Measurements from ENCODE around the gene EFHB. TPM values are rescaled to one million over a fixed set of nuclear protein-coding genes. Genes with fewer than 3 reads are reported as not detected.
"Not testable (repeated sequence)": the region's sequence is repeated elsewhere in the genome, so short reads cannot be mapped to it uniquely, and the experiment has no call there.

EFHB gene
- total RNA-seq, 1 experiment from 2014 or later, result 1.4 TPM

DNA sequence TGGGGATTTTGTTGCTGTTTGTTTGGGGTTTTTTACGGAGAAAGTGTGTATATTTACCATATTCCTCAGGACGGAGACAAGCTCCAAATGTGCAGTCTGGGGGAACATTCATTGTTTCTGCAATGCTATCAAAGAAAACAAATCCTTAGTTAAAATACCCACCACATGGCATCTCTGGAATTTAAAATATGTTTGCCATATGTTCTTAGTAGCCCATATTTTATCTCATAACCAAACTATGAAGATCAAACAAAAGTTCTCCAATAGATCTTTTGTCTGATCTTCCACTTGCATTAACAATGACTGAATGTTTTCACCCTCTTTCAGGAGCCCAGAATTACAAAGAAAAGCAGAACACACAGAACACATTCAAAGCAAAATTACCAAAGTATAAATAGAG lies 35.3 kb downstream of the EFHB start:
- TF ChIP-seq, protein P1, sequence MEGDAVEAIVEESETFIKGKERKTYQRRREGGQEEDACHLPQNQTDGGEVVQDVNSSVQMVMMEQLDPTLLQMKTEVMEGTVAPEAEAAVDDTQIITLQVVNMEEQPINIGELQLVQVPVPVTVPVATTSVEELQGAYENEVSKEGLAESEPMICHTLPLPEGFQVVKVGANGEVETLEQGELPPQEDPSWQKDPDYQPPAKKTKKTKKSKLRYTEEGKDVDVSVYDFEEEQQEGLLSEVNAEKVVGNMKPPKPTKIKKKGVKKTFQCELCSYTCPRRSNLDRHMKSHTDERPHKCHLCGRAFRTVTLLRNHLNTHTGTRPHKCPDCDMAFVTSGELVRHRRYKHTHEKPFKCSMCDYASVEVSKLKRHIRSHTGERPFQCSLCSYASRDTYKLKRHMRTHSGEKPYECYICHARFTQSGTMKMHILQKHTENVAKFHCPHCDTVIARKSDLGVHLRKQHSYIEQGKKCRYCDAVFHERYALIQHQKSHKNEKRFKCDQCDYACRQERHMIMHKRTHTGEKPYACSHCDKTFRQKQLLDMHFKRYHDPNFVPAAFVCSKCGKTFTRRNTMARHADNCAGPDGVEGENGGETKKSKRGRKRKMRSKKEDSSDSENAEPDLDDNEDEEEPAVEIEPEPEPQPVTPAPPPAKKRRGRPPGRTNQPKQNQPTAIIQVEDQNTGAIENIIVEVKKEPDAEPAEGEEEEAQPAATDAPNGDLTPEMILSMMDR (IDR thresholded peaks at IDR 0.05; ENCODE audit: insufficient read depth in 1 of 2, low read depth in 1 of 2, low read length in 1 of 2, severe bottlenecking in 1 of 2, unreplicated experiment in 1 of 2), result no peak

DNA sequence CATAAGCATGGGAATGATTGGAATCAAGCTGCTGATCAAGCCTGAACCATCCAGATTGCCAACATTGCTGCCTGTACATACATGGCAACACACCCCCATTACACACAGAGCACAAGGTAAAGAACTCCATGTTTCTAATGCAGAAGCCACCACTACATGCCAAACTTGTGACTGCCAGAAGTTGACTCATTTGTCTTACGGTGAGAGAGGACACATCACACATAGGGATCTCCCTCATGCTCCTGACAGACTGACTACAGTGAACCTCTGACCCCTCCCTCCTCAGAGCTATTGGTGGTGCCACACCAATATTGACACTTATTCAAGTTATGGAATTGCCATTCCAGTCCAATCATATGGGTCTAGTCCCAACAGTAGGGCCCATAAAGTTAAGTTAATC lies 42.3 kb downstream of the EFHB start:
- no TSS peak for BruUV-seq (replicated peaks)
- Mint-ChIP-seq H3K36me3 (ENCODE audit: insufficient read depth, unreplicated experiment) (no peaks in the 10 kb centered on the region), H3K4me1 (ENCODE audit: low read depth, unreplicated experiment) (no peaks in the 10 kb centered on the region), H3K27me3 (ENCODE audit: insufficient read depth, unreplicated experiment) (no peaks in the 10 kb centered on the region), H3K4me3 (ENCODE audit: unreplicated experiment) (no peak overlapping the region), H3K9me3 (ENCODE audit: unreplicated experiment) (no peaks in the 10 kb centered on the region), H3K27ac (ENCODE audit: unreplicated experiment) (no peak overlapping the region)
- CTCF ChIA-PET, result no interaction called here
- Histone ChIP-seq H3K4me1 (no peaks in the 10 kb centered on the region), H3K36me3 (ENCODE audit: control insufficient read depth, insufficient read depth, low read length) (no peaks in the 10 kb centered on the region), H3K9me3 (no peaks in the 10 kb centered on the region), H3K4me3 (ENCODE audit: low read depth, low read length) (no peak overlapping the region), H3K27me3 (replicated peaks; ENCODE audit: control insufficient read depth, insufficient read depth, low read length) (no peaks in the 10 kb centered on the region)
- intact Hi-C loops (cut with micrococcal nuclease; ENCODE audit: unreplicated experiment), result no loop called here
- TF ChIP-seq, protein P1 (IDR thresholded peaks at IDR 0.05; ENCODE audit: insufficient read depth in 1 of 2, low read depth in 1 of 2, low read length in 1 of 2, severe bottlenecking in 1 of 2, unreplicated experiment in 1 of 2), result no peak
- POLR2A ChIA-PET, result no interaction called here
- DNase-seq, result no peak

More for the DNA sequence above, 35.3 kb downstream of the EFHB start:
- H3K4me3 Mint-ChIP-seq (ENCODE audit: unreplicated experiment), result peak overlapping the region; percentile 34
- Histone ChIP-seq H3K36me3 (ENCODE audit: control insufficient read depth, insufficient read depth, low read length) (no peaks in the 10 kb centered on the region), H3K4me1 (peaks cover 18% of the 10 kb centered on the region; the same call in 1 of the 2 replicates), H3K4me3 (ENCODE audit: low read depth, low read length) (no peak overlapping the region), H3K27me3 (replicated peaks; ENCODE audit: control insufficient read depth, insufficient read depth, low read length) (no peaks in the 10 kb centered on the region), H3K9me3 (no peaks in the 10 kb centered on the region)
- BruUV-seq (replicated peaks), result no TSS peak
- H3K27me3 Mint-ChIP-seq (ENCODE audit: insufficient read depth, unreplicated experiment), result no peaks in the 10 kb centered on the region
- H3K36me3 Mint-ChIP-seq (ENCODE audit: insufficient read depth, unreplicated experiment), result no peaks in the 10 kb centered on the region
- peaks cover 12% of the 10 kb centered on the region for H3K4me1 Mint-ChIP-seq (ENCODE audit: low read depth, unreplicated experiment)
- CTCF ChIA-PET, result interaction anchor here (0.6 kb wide), 1 partner anchor 266 kb away, joined by 3 read pairs; no protein-coding TSS in a partner anchor
- H3K27ac Mint-ChIP-seq (ENCODE audit: unreplicated experiment), result peak overlapping the region; percentile 10
- intact Hi-C loops (cut with micrococcal nuclease; ENCODE audit: unreplicated experiment), result loop anchor here (2.0 kb wide), 2 partner anchors 38 to 48 kb away; partner anchors contain the start of gene RAB5A
- no peak for DNase-seq
- H3K9me3 Mint-ChIP-seq (ENCODE audit: unreplicated experiment), result no peaks in the 10 kb centered on the region
- POLR2A ChIA-PET, result no interaction called here

DNA sequence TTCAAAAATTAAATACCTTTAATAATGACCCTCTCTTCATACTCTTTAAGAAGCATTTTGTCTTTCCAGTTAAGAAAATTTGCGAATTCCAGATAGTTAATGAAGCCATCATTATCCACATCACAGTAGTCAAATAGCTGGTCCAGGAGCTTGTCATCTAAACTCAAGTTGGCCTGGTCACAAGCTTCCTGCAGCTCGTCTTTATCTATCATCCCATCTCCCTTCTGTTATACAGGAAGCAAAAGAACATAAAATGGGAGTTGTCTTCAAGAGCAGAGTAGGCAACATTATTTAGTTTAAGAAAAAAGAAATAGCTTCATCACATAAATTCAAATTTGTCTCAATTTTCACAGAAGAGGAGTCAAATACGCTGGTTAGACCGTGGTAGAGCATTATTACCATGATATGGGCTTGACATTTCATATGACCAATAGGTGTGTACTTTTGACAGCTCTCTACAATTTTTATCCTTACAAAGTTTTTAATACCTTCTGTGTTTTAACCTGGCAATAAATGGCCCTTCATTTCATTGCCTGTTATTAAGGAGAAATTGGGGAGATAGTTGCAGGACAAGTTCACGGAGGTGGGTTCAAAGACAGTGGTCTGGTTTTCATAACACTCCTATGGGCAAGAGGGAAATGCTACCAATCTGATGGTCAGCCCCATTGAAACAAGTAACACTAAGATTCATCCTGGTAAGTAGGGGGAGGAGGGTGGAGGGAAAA lies 45.4 kb downstream of the EFHB start:
- no peak overlapping the region for H3K27ac Mint-ChIP-seq (ENCODE audit: unreplicated experiment)
- H3K27me3 ChIP-seq (replicated peaks; ENCODE audit: control insufficient read depth, insufficient read depth, low read length), result no peaks in the 10 kb centered on the region
- H3K9me3 Mint-ChIP-seq (ENCODE audit: unreplicated experiment), result no peaks in the 10 kb centered on the region
- no peaks in the 10 kb centered on the region for H3K36me3 Mint-ChIP-seq (ENCODE audit: insufficient read depth, unreplicated experiment)
- ChIA-PET POLR2A (no interaction called here), CTCF (interaction anchor here (0.6 kb wide), 1 partner anchor 198 kb away, joined by 3 read pairs; no protein-coding TSS in a partner anchor)
- H3K9me3 ChIP-seq, result no peaks in the 10 kb centered on the region
- no peaks in the 10 kb centered on the region for H3K4me1 Mint-ChIP-seq (ENCODE audit: low read depth, unreplicated experiment)
- BruUV-seq (replicated peaks), result no TSS peak
- no peaks in the 10 kb centered on the region for H3K36me3 ChIP-seq (ENCODE audit: control insufficient read depth, insufficient read depth, low read length)
- H3K4me3 Mint-ChIP-seq (ENCODE audit: unreplicated experiment), result no peak overlapping the region
- intact Hi-C loops (cut with micrococcal nuclease; ENCODE audit: unreplicated experiment), result no loop called here
- TF ChIP-seq, protein P1 (IDR thresholded peaks at IDR 0.05; ENCODE audit: insufficient read depth in 1 of 2, low read depth in 1 of 2, low read length in 1 of 2, severe bottlenecking in 1 of 2, unreplicated experiment in 1 of 2), result no peak
- H3K4me1 ChIP-seq, result no peaks in the 10 kb centered on the region
- no peaks in the 10 kb centered on the region for H3K27me3 Mint-ChIP-seq (ENCODE audit: insufficient read depth, unreplicated experiment)
- no peak overlapping the region for H3K4me3 ChIP-seq (ENCODE audit: low read depth, low read length)
- no peak for DNase-seq

DNA sequence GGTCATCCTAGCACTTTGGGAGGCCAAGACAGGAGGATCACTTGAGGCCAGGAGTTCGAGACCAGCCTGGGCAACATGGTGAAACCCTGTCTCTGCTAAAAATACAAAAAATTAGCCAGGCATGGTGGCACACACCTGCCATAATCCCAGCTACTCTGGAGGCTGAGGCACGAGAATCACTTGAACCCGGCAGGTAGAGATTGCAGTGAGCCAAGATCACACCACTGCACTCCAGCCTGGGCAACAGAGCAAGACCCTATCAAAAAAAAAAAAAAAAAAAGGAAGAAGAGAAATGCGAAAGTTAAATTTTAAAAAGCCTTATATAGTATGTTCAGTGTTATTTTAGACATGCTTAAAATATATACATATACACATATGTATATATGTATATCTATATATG lies 46.9 kb downstream of the EFHB start:
- H3K27me3 ChIP-seq (replicated peaks; ENCODE audit: control insufficient read depth, insufficient read depth, low read length); H3K27me3 Mint-ChIP-seq (ENCODE audit: insufficient read depth, unreplicated experiment); H3K9me3 Mint-ChIP-seq (ENCODE audit: unreplicated experiment); DNase-seq; H3K27ac Mint-ChIP-seq (ENCODE audit: unreplicated experiment); POLR2A ChIA-PET; H3K36me3 Mint-ChIP-seq (ENCODE audit: insufficient read depth, unreplicated experiment); H3K4me1 ChIP-seq; BruUV-seq (replicated peaks); H3K36me3 ChIP-seq (ENCODE audit: control insufficient read depth, insufficient read depth, low read length); H3K9me3 ChIP-seq; CTCF ChIA-PET; H3K4me3 ChIP-seq (ENCODE audit: low read depth, low read length); H3K4me3 Mint-ChIP-seq (ENCODE audit: unreplicated experiment); H3K4me1 Mint-ChIP-seq (ENCODE audit: low read depth, unreplicated experiment); intact Hi-C loops (cut with micrococcal nuclease; ENCODE audit: unreplicated experiment): not testable (repeated sequence)
